Nephron (organoid): ENCODE results near the gene MAP6D1.
A peak's percentile ranks its signal among the peaks of the same experiment; 100 is the strongest.

ENCODE experiments used
- H3K27ac Mint-ChIP-seq, 3 experiments: 2 replicates each; pipeline ENCODE4 v1.8.0; 2020; ENCODE audit warnings: mixed read lengths in 3 of 3, mild to moderate bottlenecking in 2 of 3, moderate library complexity in 1 of 3
- H3K27me3 Mint-ChIP-seq: 2 replicates; pipeline ENCODE4 v1.8.0; 2021; ENCODE audit warnings: low read depth, mild to moderate bottlenecking, moderate library complexity, mixed read lengths
- H3K36me3 Mint-ChIP-seq: 2 replicates; pipeline ENCODE4 v1.8.0; 2020; ENCODE audit warnings: low read depth, mixed read lengths
- H3K4me1 Mint-ChIP-seq: 2 replicates; pipeline ENCODE4 v1.8.0; 2020; ENCODE audit warnings: mixed read lengths
- H3K4me3 Mint-ChIP-seq, 3 experiments: 2 replicates each; pipeline ENCODE4 v1.8.0; 2020; ENCODE audit warnings: mild to moderate bottlenecking in 3 of 3, mixed read lengths in 3 of 3, moderate library complexity in 2 of 3
- H3K9me3 Mint-ChIP-seq: 2 replicates; pipeline ENCODE4 v1.8.0; 2020; ENCODE audit warnings: mixed read lengths
- CTCF ChIP-seq, 3 experiments: fragments of 200-600 bp; sonication (generic); IDR thresholded peaks; one replicate each; pipeline ENCODE4 v1.5.0; 2021; ENCODE audit warnings: antibody characterized with exemption in 3 of 3; ENCODE audit not compliant: unreplicated experiment in 3 of 3

MAP6D1 gene

GRCh38 chr3:183774631-183775030 is 50.7 kb downstream of the MAP6D1 start:
- Mint-ChIP-seq H3K27me3 (no peaks in the 10 kb centered on the region), H3K27ac (no peak overlapping the region), H3K4me3 (no peak overlapping the region), H3K9me3 (no peaks in the 10 kb centered on the region), H3K4me1 (peaks cover 13% of the 10 kb centered on the region), H3K36me3 (peaks cover 73% of the 10 kb centered on the region)
- TF ChIP-seq CTCF (IDR thresholded peaks at IDR 0.05; ENCODE audit: unreplicated experiment in 3 of 3), result no peak

- Mint-ChIP-seq H3K4me3 (no peak overlapping the region), H3K27ac (peak overlapping the region in 2 of 3 experiments; percentile 41 to 51), H3K27me3 (no peaks in the 10 kb centered on the region), H3K9me3 (no peaks in the 10 kb centered on the region), H3K36me3 (peaks cover 56% of the 10 kb centered on the region), H3K4me1 (peaks cover 9% of the 10 kb centered on the region)
- no peak for TF ChIP-seq CTCF (IDR thresholded peaks at IDR 0.05; ENCODE audit: unreplicated experiment in 3 of 3)
These were observed 55.9 kb downstream of the MAP6D1 start for GRCh38 chr3:183769453-183769852.

GRCh38 chr3:183768114-183768513 is 57.3 kb downstream of the MAP6D1 start:
- no peaks in the 10 kb centered on the region for H3K27me3 Mint-ChIP-seq
- H3K9me3 Mint-ChIP-seq, result no peaks in the 10 kb centered on the region
- no peak overlapping the region for H3K27ac Mint-ChIP-seq
- H3K4me1 Mint-ChIP-seq, result peaks cover 9% of the 10 kb centered on the region
- TF ChIP-seq CTCF (IDR thresholded peaks at IDR 0.05; ENCODE audit: unreplicated experiment in 3 of 3), result no peak
- H3K4me3 Mint-ChIP-seq, result no peak overlapping the region
- H3K36me3 Mint-ChIP-seq, result peaks cover 45% of the 10 kb centered on the region

GRCh38 chr3:183766745-183767606 is 58.4 kb downstream of the MAP6D1 start:
- peaks cover 41% of the 10 kb centered on the region for H3K36me3 Mint-ChIP-seq
- no peak overlapping the region for H3K4me3 Mint-ChIP-seq
- no peak overlapping the region for H3K27ac Mint-ChIP-seq
- TF ChIP-seq CTCF (IDR thresholded peaks at IDR 0.05; ENCODE audit: unreplicated experiment in 3 of 3), result peak; percentile 61 to 76 (median 62)
- peaks cover 9% of the 10 kb centered on the region for H3K4me1 Mint-ChIP-seq
- no peaks in the 10 kb centered on the region for H3K9me3 Mint-ChIP-seq
- no peaks in the 10 kb centered on the region for H3K27me3 Mint-ChIP-seq

GRCh38 chr3:183766107-183766506 is 59.3 kb downstream of the MAP6D1 start:
- H3K27me3 Mint-ChIP-seq, result no peaks in the 10 kb centered on the region
- H3K4me1 Mint-ChIP-seq, result peaks cover 9% of the 10 kb centered on the region

More at GRCh38 chr3:183766107-183766506, 59.3 kb downstream of the MAP6D1 start:
- H3K36me3 Mint-ChIP-seq, result peaks cover 44% of the 10 kb centered on the region
- no peak overlapping the region for H3K27ac Mint-ChIP-seq
- H3K9me3 Mint-ChIP-seq, result no peaks in the 10 kb centered on the region
- TF ChIP-seq CTCF (IDR thresholded peaks at IDR 0.05; ENCODE audit: unreplicated experiment in 3 of 3), result no peak
- H3K4me3 Mint-ChIP-seq, result no peak overlapping the region
